ENCODE measurements around the gene CNTNAP2.

GRCh38 chr7:147861058-147861716, 1744.6 kb downstream of the CNTNAP2 start:
- no peak for TF ChIP-seq CTCF (IDR thresholded peaks at IDR 0.05; ENCODE audit: low read depth, low read length, missing input control)
- TF ChIP-seq YY1 (IDR thresholded peaks at IDR 0.05), result no peak
- TF ChIP-seq REST (IDR thresholded peaks at IDR 0.05), result no peak
- TF ChIP-seq ATF3 (IDR thresholded peaks at IDR 0.05), result no peak
- TF ChIP-seq SP1 (IDR thresholded peaks at IDR 0.05), result no peak
- TF ChIP-seq ZBTB33 (IDR thresholded peaks at IDR 0.05), result no peak
- no peak for TF ChIP-seq HNF4A (conservative IDR thresholded peaks at IDR 0.05)
- TF ChIP-seq RAD21 (IDR thresholded peaks at IDR 0.05), result no peak
- no peak for TF ChIP-seq JUND (IDR thresholded peaks at IDR 0.05)
